Neural cell (in vitro differentiated cells): ENCODE measurements around the gene RBMS3. TPM values are rescaled to one million over a fixed set of nuclear protein-coding genes. Genes with fewer than 3 reads are reported as not detected.

Source experiments
- H2AFZ ChIP-seq: fragments of 200-600, 300-800 bp; sonication (generic), shearing (Covaris generic); 2 replicates; pipeline ENCODE4 v1.6.0; 2014; ENCODE audit warnings: low read depth, mild to moderate bottlenecking, antibody characterized with exemption, low read length, moderate library complexity
- H3F3A ChIP-seq: fragments of 200-600 bp; shearing (Covaris generic); 2 replicates; pipeline ENCODE4 v1.6.1; 2016; ENCODE audit warnings: mild to moderate bottlenecking, moderate library complexity, mixed read lengths, antibody characterized with exemption, low read length; ENCODE audit not compliant: insufficient read depth, poor library complexity, severe bottlenecking
- H3K27ac ChIP-seq: fragments of 200-600, 300-800 bp; sonication (generic), shearing (Covaris generic); 2 replicates; pipeline ENCODE4 v1.5.1; 2014; ENCODE audit warnings: mild to moderate bottlenecking, low read length, moderate library complexity
- H3K27me3 ChIP-seq: fragments of 300-800, 200-600 bp; sonication (generic), shearing (Covaris generic); 2 replicates; pipeline ENCODE4 v1.6.0; 2014; ENCODE audit warnings: mild to moderate bottlenecking, low read depth, low read length, moderate library complexity; ENCODE audit not compliant: insufficient read depth
- H3K36me3 ChIP-seq: fragments of 300-800, 200-600 bp; sonication (generic), shearing (Covaris generic); 2 replicates; pipeline ENCODE4 v1.5.1; 2014; ENCODE audit warnings: mild to moderate bottlenecking, antibody characterized with exemption, low read length, moderate library complexity; ENCODE audit not compliant: insufficient read depth
- H3K4me2 ChIP-seq: fragments of 300-800, 200-600 bp; sonication (generic), shearing (Covaris generic); 2 replicates; pipeline ENCODE4 v1.6.0; 2014; ENCODE audit warnings: mild to moderate bottlenecking, low read length
- H3K4me3 ChIP-seq: fragments of 300-800, 200-600 bp; sonication (generic), shearing (Covaris generic); 2 replicates; pipeline ENCODE4 v1.5.1; 2014; ENCODE audit warnings: mild to moderate bottlenecking, low read length, moderate library complexity
- H3K79me2 ChIP-seq: fragments of 200-600 bp; shearing (Covaris generic); replicated peaks from 2 replicates; pipeline ENCODE4 v1.6.0; 2014; ENCODE audit warnings: mild to moderate bottlenecking, low read length, moderate library complexity; ENCODE audit not compliant: insufficient read depth
- H3K9ac ChIP-seq: fragments of 300-800, 200-600 bp; sonication (generic), shearing (Covaris generic); 2 replicates; pipeline ENCODE4 v1.6.1; 2016; ENCODE audit warnings: mild to moderate bottlenecking, low read length, mixed read lengths
- H3K9me2 ChIP-seq: fragments of 200-600 bp; shearing (Covaris generic); 2 replicates; pipeline ENCODE4 v1.6.1; 2016; ENCODE audit warnings: mild to moderate bottlenecking, low read length, mixed read lengths; ENCODE audit not compliant: insufficient read depth
- H3K9me3 ChIP-seq: fragments of 200-600, 300-800 bp; sonication (generic), shearing (Covaris generic); 2 replicates; pipeline ENCODE4 v1.6.1; 2016; ENCODE audit warnings: mild to moderate bottlenecking, mixed run types, low read length, moderate library complexity, mixed read lengths
- H4K20me1 ChIP-seq: fragments of 200-600 bp; shearing (Covaris generic); 2 replicates; pipeline ENCODE4 v1.6.1; 2016; ENCODE audit warnings: mild to moderate bottlenecking, mixed run types; ENCODE audit not compliant: insufficient read depth
- EP300 ChIP-seq: fragments of 450-650 bp; conservative IDR thresholded peaks from 2 replicates; pipeline ENCODE4 v1.6.1; 2014; ENCODE audit warnings: antibody characterized with exemption, mild to moderate bottlenecking, moderate library complexity; ENCODE audit not compliant: poor library complexity, severe bottlenecking
- EZH2 ChIP-seq: fragments of 200-600, 300-800 bp; shearing (Covaris generic), sonication (generic); IDR thresholded peaks from 2 replicates; pipeline ENCODE4 v1.6.1; 2014; ENCODE audit warnings: antibody characterized with exemption, low read length, borderline replicate concordance, mild to moderate bottlenecking; ENCODE audit not compliant: insufficient read depth, poor library complexity, severe bottlenecking
- MXI1 ChIP-seq: fragments of 450-650 bp; conservative IDR thresholded peaks from 2 replicates; pipeline ENCODE4 v1.6.1; 2014; ENCODE audit warnings: antibody characterized with exemption, mild to moderate bottlenecking; ENCODE audit not compliant: poor library complexity, severe bottlenecking
- POLR2AphosphoS5 ChIP-seq: IDR thresholded peaks from 2 replicates; pipeline ENCODE4 v1.6.1; 2012
- RAD21 ChIP-seq: fragments of 450-650 bp; conservative IDR thresholded peaks from 2 replicates; pipeline ENCODE4 v1.6.1; 2014; ENCODE audit warnings: antibody characterized with exemption, mild to moderate bottlenecking, moderate library complexity
- SMC3 ChIP-seq: fragments of 450-650 bp; conservative IDR thresholded peaks from 2 replicates; pipeline ENCODE4 v1.6.1; 2014; ENCODE audit warnings: antibody characterized with exemption, mild to moderate bottlenecking, moderate library complexity; ENCODE audit not compliant: poor library complexity
- TAF1 ChIP-seq: IDR thresholded peaks from 2 replicates; pipeline ENCODE4 v1.6.1; 2012; ENCODE audit warnings: low read depth
- polyA plus RNA-seq: library from polyadenylated mRNA; depleted of rRNA; stranded (reverse); fragments of >200 nt; gene quantifications from 2 replicates; pipeline ENCODE4 v1.2.3, GENCODE V29; 2014
- TF ChIP-seq, protein P1 (sequence below): fragments of 450-650 bp; IDR thresholded peaks from 2 replicates; pipeline ENCODE4 v1.5.1; 2014; ENCODE audit warnings: antibody characterized with exemption, mild to moderate bottlenecking, moderate library complexity; ENCODE audit not compliant: poor library complexity, severe bottlenecking
- TF ChIP-seq, protein P2 (sequence below): IDR thresholded peaks from 2 replicates; pipeline ENCODE4 v1.6.1; 2012; ENCODE audit warnings: borderline replicate concordance

Gene RBMS3
- polyA plus RNA-seq, 1 donor from 2014 or later = 0.53 TPM

DNA sequence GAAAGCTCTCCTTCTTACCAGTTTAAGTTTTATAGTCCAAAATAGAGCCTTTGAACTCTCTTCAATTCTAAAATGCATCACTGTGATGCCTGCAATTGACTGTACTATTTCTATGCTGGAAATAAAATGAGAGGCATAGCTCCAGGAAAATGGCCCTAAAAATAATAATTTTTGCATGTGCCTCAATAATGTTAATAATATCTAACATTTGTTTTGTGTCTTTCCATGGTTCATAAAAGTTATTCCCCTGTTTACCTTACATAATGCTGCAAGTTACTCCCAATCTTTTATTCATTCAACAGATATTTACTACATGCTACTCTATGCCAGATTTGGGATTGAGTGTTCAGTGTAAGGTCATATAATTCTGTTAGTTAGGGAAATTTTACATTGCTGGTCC lies 574.0 kb downstream of the RBMS3 start:
- Histone ChIP-seq H3K27me3 (no peaks in the 10 kb centered on the region), H3K27ac (no peak overlapping the region), H4K20me1 (no peaks in the 10 kb centered on the region), H3K79me2 (no peaks in the 10 kb centered on the region), H3K9ac (no peak overlapping the region), H3K9me2 (no peaks in the 10 kb centered on the region), H3F3A (no peaks in the 10 kb centered on the region), H3K4me3 (no peak overlapping the region), H2AFZ (no peak overlapping the region), H3K4me2 (no peak overlapping the region), H3K9me3 (no peaks in the 10 kb centered on the region), H3K36me3 (no peaks in the 10 kb centered on the region)
- no peak for TF ChIP-seq MXI1
- no peak for TF ChIP-seq RAD21
- TF ChIP-seq, protein P1, sequence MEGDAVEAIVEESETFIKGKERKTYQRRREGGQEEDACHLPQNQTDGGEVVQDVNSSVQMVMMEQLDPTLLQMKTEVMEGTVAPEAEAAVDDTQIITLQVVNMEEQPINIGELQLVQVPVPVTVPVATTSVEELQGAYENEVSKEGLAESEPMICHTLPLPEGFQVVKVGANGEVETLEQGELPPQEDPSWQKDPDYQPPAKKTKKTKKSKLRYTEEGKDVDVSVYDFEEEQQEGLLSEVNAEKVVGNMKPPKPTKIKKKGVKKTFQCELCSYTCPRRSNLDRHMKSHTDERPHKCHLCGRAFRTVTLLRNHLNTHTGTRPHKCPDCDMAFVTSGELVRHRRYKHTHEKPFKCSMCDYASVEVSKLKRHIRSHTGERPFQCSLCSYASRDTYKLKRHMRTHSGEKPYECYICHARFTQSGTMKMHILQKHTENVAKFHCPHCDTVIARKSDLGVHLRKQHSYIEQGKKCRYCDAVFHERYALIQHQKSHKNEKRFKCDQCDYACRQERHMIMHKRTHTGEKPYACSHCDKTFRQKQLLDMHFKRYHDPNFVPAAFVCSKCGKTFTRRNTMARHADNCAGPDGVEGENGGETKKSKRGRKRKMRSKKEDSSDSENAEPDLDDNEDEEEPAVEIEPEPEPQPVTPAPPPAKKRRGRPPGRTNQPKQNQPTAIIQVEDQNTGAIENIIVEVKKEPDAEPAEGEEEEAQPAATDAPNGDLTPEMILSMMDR = no peak
- TF ChIP-seq POLR2AphosphoS5 = no peak
- no peak for TF ChIP-seq EZH2
- TF ChIP-seq, protein P2, sequence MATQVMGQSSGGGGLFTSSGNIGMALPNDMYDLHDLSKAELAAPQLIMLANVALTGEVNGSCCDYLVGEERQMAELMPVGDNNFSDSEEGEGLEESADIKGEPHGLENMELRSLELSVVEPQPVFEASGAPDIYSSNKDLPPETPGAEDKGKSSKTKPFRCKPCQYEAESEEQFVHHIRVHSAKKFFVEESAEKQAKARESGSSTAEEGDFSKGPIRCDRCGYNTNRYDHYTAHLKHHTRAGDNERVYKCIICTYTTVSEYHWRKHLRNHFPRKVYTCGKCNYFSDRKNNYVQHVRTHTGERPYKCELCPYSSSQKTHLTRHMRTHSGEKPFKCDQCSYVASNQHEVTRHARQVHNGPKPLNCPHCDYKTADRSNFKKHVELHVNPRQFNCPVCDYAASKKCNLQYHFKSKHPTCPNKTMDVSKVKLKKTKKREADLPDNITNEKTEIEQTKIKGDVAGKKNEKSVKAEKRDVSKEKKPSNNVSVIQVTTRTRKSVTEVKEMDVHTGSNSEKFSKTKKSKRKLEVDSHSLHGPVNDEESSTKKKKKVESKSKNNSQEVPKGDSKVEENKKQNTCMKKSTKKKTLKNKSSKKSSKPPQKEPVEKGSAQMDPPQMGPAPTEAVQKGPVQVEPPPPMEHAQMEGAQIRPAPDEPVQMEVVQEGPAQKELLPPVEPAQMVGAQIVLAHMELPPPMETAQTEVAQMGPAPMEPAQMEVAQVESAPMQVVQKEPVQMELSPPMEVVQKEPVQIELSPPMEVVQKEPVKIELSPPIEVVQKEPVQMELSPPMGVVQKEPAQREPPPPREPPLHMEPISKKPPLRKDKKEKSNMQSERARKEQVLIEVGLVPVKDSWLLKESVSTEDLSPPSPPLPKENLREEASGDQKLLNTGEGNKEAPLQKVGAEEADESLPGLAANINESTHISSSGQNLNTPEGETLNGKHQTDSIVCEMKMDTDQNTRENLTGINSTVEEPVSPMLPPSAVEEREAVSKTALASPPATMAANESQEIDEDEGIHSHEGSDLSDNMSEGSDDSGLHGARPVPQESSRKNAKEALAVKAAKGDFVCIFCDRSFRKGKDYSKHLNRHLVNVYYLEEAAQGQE = no peak
- TF ChIP-seq TAF1 = no peak
- no peak for TF ChIP-seq EP300

DNA sequence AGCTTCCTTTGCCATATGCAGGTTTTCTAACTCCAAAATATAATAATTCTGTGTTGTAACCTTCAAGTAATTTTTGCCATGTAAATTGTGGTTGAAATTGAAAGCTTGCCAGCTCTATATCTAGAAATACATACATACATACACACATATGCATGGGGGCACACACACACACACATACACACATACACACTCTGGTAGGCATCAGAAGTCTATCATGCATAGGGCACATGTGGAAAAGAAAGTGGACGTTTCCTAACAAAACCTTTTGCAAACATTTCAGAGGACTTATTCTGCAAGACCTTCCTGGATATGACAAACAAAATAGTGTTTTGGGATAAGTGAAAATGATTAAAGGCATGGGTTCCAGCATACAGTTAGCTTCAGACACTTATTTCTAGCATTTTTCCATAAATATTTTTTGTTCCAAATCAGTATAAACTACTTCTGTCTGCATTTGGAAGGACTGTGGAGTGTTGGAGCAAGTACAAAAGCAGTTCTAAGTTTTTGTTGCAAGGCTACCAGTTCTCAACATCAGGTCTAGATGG lies 578.9 kb downstream of the RBMS3 start:
- no peak overlapping the region for H3K4me2 ChIP-seq
- H3K27me3 ChIP-seq = no peaks in the 10 kb centered on the region
- no peak overlapping the region for H3K4me3 ChIP-seq
- TF ChIP-seq, protein P1 = no peak
- TF ChIP-seq POLR2AphosphoS5 (no peak), EP300 (no peak), RAD21 (no peak), TAF1 (no peak), MXI1 (no peak), SMC3 (no peak), EZH2 (no peak)
- TF ChIP-seq, protein P2 = no peak
- H3F3A ChIP-seq = no peaks in the 10 kb centered on the region
- H3K9me3 ChIP-seq = no peaks in the 10 kb centered on the region
- H3K9ac ChIP-seq = no peak overlapping the region
- H3K27ac ChIP-seq = no peak overlapping the region
- no peak overlapping the region for H2AFZ ChIP-seq
- H3K36me3 ChIP-seq = no peaks in the 10 kb centered on the region
- H3K79me2 ChIP-seq = no peaks in the 10 kb centered on the region
- no peaks in the 10 kb centered on the region for H3K9me2 ChIP-seq
- no peaks in the 10 kb centered on the region for H4K20me1 ChIP-seq
